Neural crest cell (in vitro differentiated cells): ENCODE measurements around the gene PCDHGC5. TPM values are rescaled to one million over a fixed set of nuclear protein-coding genes. Genes with fewer than 3 reads are reported as not detected.
A peak's percentile ranks its signal among the peaks of the same experiment; 100 is the strongest.

Experiments
- DNase-seq: peaks from one replicate; pipeline ENCODE4 v3.0.0; 2021; ENCODE audit warnings: low read depth, mixed read lengths, low spot score
- H3K27ac Mint-ChIP-seq: one replicate; pipeline ENCODE4 v1.8.0; 2021; ENCODE audit warnings: mild to moderate bottlenecking, mixed read lengths; ENCODE audit not compliant: unreplicated experiment
- H3K27me3 Mint-ChIP-seq: 2 replicates; pipeline ENCODE4 v1.8.0; 2021; ENCODE audit warnings: low read depth, mild to moderate bottlenecking, mixed read lengths
- H3K36me3 Mint-ChIP-seq: 2 replicates; pipeline ENCODE4 v1.8.0; 2021; ENCODE audit warnings: low read depth, mild to moderate bottlenecking, mixed read lengths
- H3K4me1 Mint-ChIP-seq: 2 replicates; pipeline ENCODE4 v1.8.0; 2021; ENCODE audit warnings: mixed read lengths
- H3K4me3 Mint-ChIP-seq: one replicate; pipeline ENCODE4 v1.8.0; 2021; ENCODE audit warnings: mild to moderate bottlenecking, mixed read lengths
- H3K9me3 Mint-ChIP-seq: 2 replicates; pipeline ENCODE4 v1.8.0; 2021; ENCODE audit warnings: mixed read lengths
- CTCF ChIP-seq: fragments of 200-600 bp; sonication (generic); conservative IDR thresholded peaks from 2 replicates; pipeline ENCODE4 v1.5.0; 2021; ENCODE audit warnings: antibody characterized with exemption, mild to moderate bottlenecking
- total RNA-seq: library from RNA; stranded (reverse); gene quantifications from 2 replicates; pipeline ENCODE4 v1.2.1, GENCODE V29; 2021

The PCDHGC5 gene
- total RNA-seq, 1 donor from 2014 or later, result 2.2 TPM

GRCh38 chr5:141491323-141492167 lies 2.7 kb downstream of the PCDHGC5 start:
- Mint-ChIP-seq H3K4me1 (peaks cover 60% of the 10 kb centered on the region), H3K4me3 (peak overlapping the region; percentile 56), H3K36me3 (peaks cover 40% of the 10 kb centered on the region), H3K9me3 (peaks cover 2% of the 10 kb centered on the region), H3K27ac (no peak overlapping the region), H3K27me3 (no peaks in the 10 kb centered on the region)
- no peak for TF ChIP-seq CTCF
- DNase-seq, result no peak

- TF ChIP-seq CTCF, result no peak
- peaks cover 55% of the 10 kb centered on the region for H3K4me1 Mint-ChIP-seq
- peaks cover 2% of the 10 kb centered on the region for H3K9me3 Mint-ChIP-seq
- no peak overlapping the region for H3K27ac Mint-ChIP-seq
- DNase-seq, result no peak
- peak overlapping the region; percentile 27 for H3K4me3 Mint-ChIP-seq
- H3K36me3 Mint-ChIP-seq, result peaks cover 33% of the 10 kb centered on the region
- no peaks in the 10 kb centered on the region for H3K27me3 Mint-ChIP-seq
Measured at GRCh38 chr5:141492168-141492885, 3.4 kb downstream of the PCDHGC5 start.

- no peak for TF ChIP-seq CTCF
- no peaks in the 10 kb centered on the region for H3K27me3 Mint-ChIP-seq
- peak overlapping the region; percentile 96 for H3K27ac Mint-ChIP-seq
- DNase-seq, result no peak
- H3K4me3 Mint-ChIP-seq, result peak overlapping the region; percentile 71
- peaks cover 47% of the 10 kb centered on the region for H3K4me1 Mint-ChIP-seq
- H3K9me3 Mint-ChIP-seq, result peaks cover 2% of the 10 kb centered on the region
- H3K36me3 Mint-ChIP-seq, result peaks cover 29% of the 10 kb centered on the region
Measured at GRCh38 chr5:141493500-141494422, 4.9 kb downstream of the PCDHGC5 start.

- peaks cover 2% of the 10 kb centered on the region for H3K9me3 Mint-ChIP-seq
- H3K36me3 Mint-ChIP-seq, result peaks cover 29% of the 10 kb centered on the region
- H3K27me3 Mint-ChIP-seq, result no peaks in the 10 kb centered on the region
- DNase-seq, result peak; percentile 43
- H3K27ac Mint-ChIP-seq, result peak overlapping the region; percentile 96
- peaks cover 47% of the 10 kb centered on the region for H3K4me1 Mint-ChIP-seq
- TF ChIP-seq CTCF, result no peak
- H3K4me3 Mint-ChIP-seq, result peak overlapping the region; percentile 71
Measured at GRCh38 chr5:141494761-141495452, 6.0 kb downstream of the PCDHGC5 start.

GRCh38 chr5:141495453-141495811 lies 6.6 kb downstream of the PCDHGC5 start:
- peak overlapping the region; percentile 71 for H3K4me3 Mint-ChIP-seq
- no peaks in the 10 kb centered on the region for H3K27me3 Mint-ChIP-seq
- DNase-seq, result no peak
- peak overlapping the region; percentile 93 for H3K27ac Mint-ChIP-seq
- H3K4me1 Mint-ChIP-seq, result peaks cover 47% of the 10 kb centered on the region
- H3K36me3 Mint-ChIP-seq, result peaks cover 30% of the 10 kb centered on the region
- peaks cover 2% of the 10 kb centered on the region for H3K9me3 Mint-ChIP-seq
- TF ChIP-seq CTCF, result no peak
